NB4 (cell line): ENCODE data around the gene PAX5.

ENCODE experiments used
- MAX ChIP-seq: IDR thresholded peaks from 2 replicates; pipeline ENCODE4 v1.6.1; 2011; ENCODE audit warnings: low read depth, low read length
- MYC ChIP-seq: IDR thresholded peaks from 2 replicates; pipeline ENCODE4 v1.6.1; 2011; ENCODE audit warnings: low read depth, low read length
- POLR2A ChIP-seq: IDR thresholded peaks from 2 replicates; pipeline ENCODE4 v1.6.1; 2011; ENCODE audit warnings: mild to moderate bottlenecking; ENCODE audit not compliant: insufficient read length; ENCODE audit errors: extremely low read depth
- TF ChIP-seq, protein P1 (sequence below): IDR thresholded peaks from one replicate; pipeline ENCODE4 v1.5.1; 2012; ENCODE audit warnings: low read depth, low read length

- TF ChIP-seq, protein P1, sequence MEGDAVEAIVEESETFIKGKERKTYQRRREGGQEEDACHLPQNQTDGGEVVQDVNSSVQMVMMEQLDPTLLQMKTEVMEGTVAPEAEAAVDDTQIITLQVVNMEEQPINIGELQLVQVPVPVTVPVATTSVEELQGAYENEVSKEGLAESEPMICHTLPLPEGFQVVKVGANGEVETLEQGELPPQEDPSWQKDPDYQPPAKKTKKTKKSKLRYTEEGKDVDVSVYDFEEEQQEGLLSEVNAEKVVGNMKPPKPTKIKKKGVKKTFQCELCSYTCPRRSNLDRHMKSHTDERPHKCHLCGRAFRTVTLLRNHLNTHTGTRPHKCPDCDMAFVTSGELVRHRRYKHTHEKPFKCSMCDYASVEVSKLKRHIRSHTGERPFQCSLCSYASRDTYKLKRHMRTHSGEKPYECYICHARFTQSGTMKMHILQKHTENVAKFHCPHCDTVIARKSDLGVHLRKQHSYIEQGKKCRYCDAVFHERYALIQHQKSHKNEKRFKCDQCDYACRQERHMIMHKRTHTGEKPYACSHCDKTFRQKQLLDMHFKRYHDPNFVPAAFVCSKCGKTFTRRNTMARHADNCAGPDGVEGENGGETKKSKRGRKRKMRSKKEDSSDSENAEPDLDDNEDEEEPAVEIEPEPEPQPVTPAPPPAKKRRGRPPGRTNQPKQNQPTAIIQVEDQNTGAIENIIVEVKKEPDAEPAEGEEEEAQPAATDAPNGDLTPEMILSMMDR: no peak
- TF ChIP-seq MAX: no peak
- no peak for TF ChIP-seq POLR2A
- no peak for TF ChIP-seq MYC
These were observed 5.5 kb downstream of the PAX5 start for GRCh38 chr9:37028420-37029031.
